HG02588 (cell line): ENCODE measurements around the gene GALNT4.

Experiments used
- ATAC-seq: cut with Tn5 transposase; IDR thresholded peaks from one replicate; pipeline ENCODE4 v1.9.1; 2021; ENCODE audit warnings: mild to moderate bottlenecking, moderate library complexity; ENCODE audit not compliant: unreplicated experiment

GALNT4 gene

DNA sequence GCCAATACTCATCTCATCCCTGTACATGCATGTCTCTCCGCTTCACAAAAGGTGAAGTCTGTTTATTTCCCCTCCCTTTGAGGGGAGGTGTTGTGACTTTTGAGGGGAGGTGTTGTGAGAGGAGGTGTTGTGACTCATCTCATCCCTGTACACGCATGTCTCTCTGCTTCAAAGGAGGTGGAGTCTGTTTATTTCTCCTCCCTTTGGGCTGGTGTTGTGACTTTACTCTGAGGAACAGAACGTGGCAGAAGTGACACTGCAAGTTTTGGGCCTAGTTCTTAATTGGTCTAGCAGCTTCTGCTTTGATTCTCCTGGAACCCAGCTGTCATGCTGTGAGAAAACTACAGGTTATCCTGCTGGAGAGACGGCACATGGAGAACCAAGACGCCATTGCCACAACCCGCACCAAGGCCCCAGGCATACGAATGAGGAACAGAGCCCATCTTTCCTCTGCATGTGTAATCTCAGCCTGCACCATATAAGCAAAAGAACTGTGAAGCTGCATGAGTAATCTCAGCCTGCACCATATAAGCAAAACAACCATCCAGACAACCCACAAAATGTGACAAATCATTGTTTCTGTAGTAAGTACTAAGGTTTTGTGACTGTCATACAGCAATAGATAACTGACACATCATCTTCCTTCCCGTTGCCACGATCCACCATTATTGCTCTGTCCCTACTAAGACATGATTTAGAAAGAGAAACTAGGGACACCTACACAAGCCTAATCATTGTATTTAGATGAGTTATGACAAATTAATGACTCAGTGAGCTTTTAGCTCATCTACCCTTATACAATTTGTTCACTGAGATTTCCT is 30.0 kb downstream of the GALNT4 start:
- ATAC-seq, result peak; percentile 56

DNA sequence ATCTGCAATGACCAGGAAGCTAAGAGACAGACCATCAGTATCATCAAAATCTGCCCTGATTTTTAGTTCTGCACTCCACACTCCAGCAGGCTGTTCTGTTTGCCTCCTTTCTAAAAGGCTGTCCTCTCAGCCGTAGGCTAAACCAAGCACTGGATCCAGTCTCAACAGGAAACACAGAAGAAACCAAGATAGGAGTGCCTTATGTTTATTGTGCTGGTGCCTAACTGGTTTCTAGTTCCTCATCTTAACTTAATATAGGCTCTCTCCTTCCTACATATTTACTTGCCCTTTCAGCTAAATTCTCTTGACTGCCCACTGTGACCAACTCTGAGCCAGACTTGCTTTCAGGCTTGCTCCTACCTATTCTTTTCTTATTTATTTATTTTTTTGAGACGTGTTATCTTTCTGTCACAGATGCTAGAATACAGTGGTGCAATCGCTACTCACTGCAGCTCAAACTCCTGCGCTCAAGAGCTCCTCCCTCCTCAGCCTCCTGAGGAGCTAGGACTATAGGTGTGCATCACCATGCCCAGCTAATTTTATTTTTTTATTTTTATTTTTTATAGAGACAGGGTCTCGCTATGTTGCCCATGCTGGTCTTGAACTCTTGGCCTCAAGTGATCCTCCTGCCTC is 30.8 kb downstream of the GALNT4 start:
- ATAC-seq, result no peak

- ATAC-seq, result no peak
These were observed 31.7 kb downstream of the GALNT4 start for GRCh38 chr12:89492883-89493282.

GRCh38 chr12:89490922-89491321 is 33.7 kb downstream of the GALNT4 start:
- ATAC-seq, result no peak

- ATAC-seq, result no peak
These were observed 38.3 kb downstream of the GALNT4 start for GRCh38 chr12:89486264-89486663.

- no peak for ATAC-seq
These were observed 40.1 kb downstream of the GALNT4 start for GRCh38 chr12:89484470-89484869.

GRCh38 chr12:89481213-89481914 is 43.2 kb downstream of the GALNT4 start:
- ATAC-seq, result no peak

DNA sequence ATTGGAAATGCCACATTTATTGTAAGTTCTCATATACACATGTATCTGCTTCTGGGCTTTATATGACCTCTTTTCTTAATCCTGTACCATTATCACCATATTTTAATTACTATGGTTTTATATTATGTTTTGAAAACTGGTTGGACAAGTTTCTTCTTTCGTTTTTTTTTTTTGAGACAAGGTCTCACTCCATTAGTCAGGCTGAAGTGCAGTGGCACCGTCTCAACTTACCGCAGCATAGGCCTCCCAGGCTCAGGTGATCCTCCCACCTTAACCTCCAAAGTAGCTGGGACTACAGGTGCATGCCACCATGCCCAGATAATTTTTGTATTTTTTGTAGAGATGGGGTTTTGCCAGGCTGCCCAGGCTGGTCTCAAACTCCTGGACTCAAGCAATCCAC is 44.6 kb downstream of the GALNT4 start:
- no peak for ATAC-seq

GRCh38 chr12:89477633-89478279 is 46.8 kb downstream of the GALNT4 start:
- ATAC-seq, result no peak

DNA sequence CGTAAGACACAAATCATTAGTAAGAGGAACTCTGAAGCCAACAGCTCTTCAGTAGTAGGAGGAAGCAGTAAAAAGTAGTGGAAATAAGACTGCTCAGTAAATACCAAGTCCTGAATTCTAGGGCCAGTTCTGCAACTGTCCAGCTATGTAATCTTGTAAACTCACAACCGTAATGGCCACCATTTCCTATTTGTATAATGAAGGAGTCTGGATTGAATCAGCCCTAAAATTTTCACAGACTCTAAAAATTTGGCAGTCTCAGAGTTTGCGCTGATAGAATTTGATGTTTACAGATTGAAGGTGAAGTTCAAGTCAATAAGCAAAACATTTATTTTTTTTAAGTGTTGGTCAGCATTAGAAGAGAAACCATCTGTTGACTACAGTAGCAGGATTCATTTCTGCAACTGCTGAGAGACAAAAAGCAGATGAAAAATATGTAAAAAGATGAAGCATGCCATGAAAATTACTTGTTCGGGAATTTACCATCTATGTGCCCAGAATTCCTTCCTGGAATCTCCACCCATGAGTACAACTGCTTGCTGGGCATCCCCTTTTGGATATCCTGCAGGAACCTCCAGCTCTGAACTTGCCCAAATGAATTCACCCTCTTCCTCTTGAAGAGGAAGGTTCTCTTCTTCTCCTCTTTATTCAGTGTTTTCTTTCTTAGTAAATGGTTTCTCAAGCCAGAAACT is 47.5 kb downstream of the GALNT4 start:
- no peak for ATAC-seq

- ATAC-seq, result no peak
These were observed 48.4 kb downstream of the GALNT4 start for GRCh38 chr12:89476232-89476631.

DNA sequence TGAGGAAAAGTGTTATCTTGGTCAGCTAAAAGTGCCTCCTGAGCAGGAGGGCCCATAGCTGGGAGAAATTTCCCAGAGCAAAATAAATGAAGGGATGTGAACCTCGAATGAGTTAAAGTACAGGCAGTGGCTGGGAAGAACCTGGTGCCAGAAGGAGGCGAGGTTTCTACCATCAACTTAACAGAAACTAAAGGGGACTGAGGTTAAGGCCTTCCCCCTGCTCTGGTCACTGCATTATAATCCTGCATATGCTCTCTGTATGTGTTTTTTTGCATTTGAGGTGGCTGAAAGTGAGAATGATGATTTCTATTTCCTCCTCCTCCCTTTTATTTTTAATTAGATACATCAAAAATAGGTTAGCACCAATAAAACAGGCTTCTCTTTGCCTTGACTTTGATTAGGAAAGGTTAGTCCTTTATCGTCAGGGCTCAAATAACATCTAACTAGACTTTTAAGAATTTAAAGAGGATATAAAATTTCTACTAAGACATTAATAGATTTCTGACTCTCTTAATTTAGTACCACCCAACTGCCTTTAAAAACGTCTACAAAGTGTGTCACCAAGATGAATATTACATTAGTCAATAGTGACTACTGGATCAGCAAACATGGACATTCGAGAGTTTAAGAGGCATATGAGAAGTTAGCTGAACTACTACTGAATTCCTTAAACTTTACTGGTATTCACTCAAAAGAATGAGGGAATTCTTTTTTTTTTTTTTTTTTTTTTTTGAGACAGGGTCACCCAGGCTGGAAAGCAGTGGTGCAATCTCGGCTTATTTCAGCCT is 49.2 kb downstream of the GALNT4 start:
- ATAC-seq, result no peak

DNA sequence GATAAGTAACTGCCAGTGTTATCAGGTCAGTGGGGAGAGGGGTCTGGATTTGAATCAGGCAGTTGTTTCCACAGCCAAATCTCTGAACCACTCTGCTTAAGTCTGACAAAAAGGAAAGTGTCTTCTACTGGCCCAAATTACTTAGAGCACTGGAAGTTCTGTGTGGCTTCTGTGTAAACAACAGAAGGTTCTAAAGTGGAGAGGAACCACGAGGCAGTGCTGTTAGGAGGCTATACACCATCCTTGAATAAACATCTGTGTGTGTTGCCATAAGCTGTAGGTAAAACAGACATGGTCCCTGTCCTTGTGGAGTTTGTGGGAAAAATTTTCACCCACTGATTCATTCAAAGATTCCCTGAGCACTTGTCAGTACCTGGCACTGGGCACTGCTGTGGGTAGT is 50.0 kb downstream of the GALNT4 start:
- ATAC-seq, result no peak
